H1 (cell line): ENCODE measurements around the gene SMIM29. TPM values are rescaled to one million over a fixed set of nuclear protein-coding genes. Genes with fewer than 3 reads are reported as not detected.

Source experiments
- CTCF ChIA-PET: fragments of 300-600 bp; sonication (Branson Sonifier 250); formaldehyde crosslinking; loops from one replicate; lab custom pipeline; 2021; ENCODE audit not compliant: partially characterized antibody; lab: Charles Lee
- POLR2A ChIA-PET: fragments of 300-600 bp; sonication (Branson Sonifier 250); formaldehyde crosslinking; loops from one replicate; lab custom pipeline; 2021; ENCODE audit warnings: inconsistent platforms; ENCODE audit not compliant: partially characterized antibody; lab: Charles Lee
- DNase-seq, 2 experiments: peaks; one replicate each; pipeline versions ENCODE4 v3.0.0 to v3.0.0-alpha.2; 2010 to 2022; ENCODE audit warnings: low spot score in 2 of 2, low read depth in 1 of 2, mixed read lengths in 1 of 2
- FAIRE-seq: peaks from 2 replicates; lab custom pipeline; 2011; peaks lifted over from hg19 to GRCh38; lab: Jason Lieb, UNC
- H2AFZ ChIP-seq: 2 replicates; pipeline ENCODE4 v1.8.1; 2012; ENCODE audit warnings: low read length, inconsistent platforms
- H2AK5ac ChIP-seq: 2 replicates; pipeline ENCODE4 v1.6.1; 2013; ENCODE audit warnings: low read depth, low read length
- H2BK120ac ChIP-seq: replicated peaks from 2 replicates; pipeline ENCODE3; 2013; ENCODE audit warnings: low read depth, low read length, inconsistent platforms
- H2BK12ac ChIP-seq: 2 replicates; pipeline ENCODE4 v1.6.1; 2013; ENCODE audit warnings: low read depth, low read length
- H2BK15ac ChIP-seq: 2 replicates; pipeline ENCODE4 v1.6.1; 2013; ENCODE audit warnings: low read length
- H2BK20ac ChIP-seq: 2 replicates; pipeline ENCODE4 v1.6.1; 2013; ENCODE audit warnings: low read length
- H2BK5ac ChIP-seq: 2 replicates; pipeline ENCODE4 v1.6.1; 2013; ENCODE audit warnings: low read depth, low read length
- H3K14ac ChIP-seq: 2 replicates; pipeline ENCODE4 v1.6.1; 2013; ENCODE audit warnings: inconsistent platforms; ENCODE audit not compliant: insufficient read length
- H3K18ac ChIP-seq: 2 replicates; pipeline ENCODE4 v1.6.1; 2013; ENCODE audit warnings: low read length; ENCODE audit errors: extremely low read depth
- H3K23ac ChIP-seq: 2 replicates; pipeline ENCODE4 v1.6.1; 2013; ENCODE audit warnings: inconsistent platforms; ENCODE audit not compliant: insufficient read length
- H3K23me2 ChIP-seq: 2 replicates; pipeline ENCODE4 v1.6.1; 2013; ENCODE audit warnings: low read depth, low read length
- H3K27ac ChIP-seq: 2 replicates; pipeline ENCODE4 v1.6.1; 2011; ENCODE audit warnings: low read depth, low read length, inconsistent platforms
- H3K27me3 ChIP-seq, 4 experiments: replicated peaks in 1 of 4; 1 replicate in 1 of 4; 2 replicates in 3 of 4; pipeline versions ENCODE4 v1.6.1 to v1.8.1; 2011 to 2013; ENCODE audit warnings: low read length in 3 of 4, mild to moderate bottlenecking in 3 of 4, inconsistent platforms in 2 of 4, mixed read lengths in 2 of 4, moderate library complexity in 1 of 4; ENCODE audit not compliant: control insufficient read depth in 3 of 4, insufficient read depth in 3 of 4; ENCODE audit errors: extremely low read depth in 1 of 4
- H3K36me3 ChIP-seq, 4 experiments: 2 replicates each; pipeline versions ENCODE4 v1.6.1 to v1.8.1; 2011 to 2013; ENCODE audit warnings: mild to moderate bottlenecking in 4 of 4, low read length in 3 of 4, moderate library complexity in 2 of 4, control low read depth in 1 of 4, inconsistent platforms in 1 of 4; ENCODE audit not compliant: insufficient read depth in 4 of 4, control insufficient read depth in 2 of 4
- H3K4ac ChIP-seq: replicated peaks from 2 replicates; pipeline ENCODE3; 2013; ENCODE audit warnings: low read length, low read depth, mixed read lengths, inconsistent platforms; ENCODE audit not compliant: insufficient read length
- H3K4me1 ChIP-seq, 4 experiments: replicated peaks in 1 of 4; 1 replicate in 1 of 4; 2 replicates in 3 of 4; pipeline versions ENCODE4 v1.6.1 to v1.8.1; 2011 to 2013; ENCODE audit warnings: low read length in 3 of 4, inconsistent platforms in 2 of 4, mixed read lengths in 1 of 4; ENCODE audit not compliant: insufficient read depth in 4 of 4, control insufficient read depth in 3 of 4
- H3K4me2 ChIP-seq, 2 experiments: 2 replicates each; pipeline versions ENCODE4 v1.6.1 to v1.8.1; 2011 to 2013; ENCODE audit warnings: low read depth in 2 of 2, low read length in 2 of 2, control low read depth in 1 of 2, inconsistent platforms in 1 of 2, mild to moderate bottlenecking in 1 of 2; ENCODE audit not compliant: insufficient read depth in 1 of 2
- H3K4me3 ChIP-seq, 4 experiments: fragments of 200-600, 300-600 bp in 1 of 4; sonication (generic), shearing (Covaris generic), sonication (Bioruptor Twin) in 1 of 4; 2 replicates each; pipeline versions ENCODE4 v1.5.1 to v1.8.1; 2011 to 2016; ENCODE audit warnings: low read length in 4 of 4, low read depth in 3 of 4, control low read depth in 2 of 4, inconsistent platforms in 2 of 4, mild to moderate bottlenecking in 2 of 4, mixed read lengths in 1 of 4, moderate library complexity in 1 of 4; ENCODE audit not compliant: insufficient read depth in 2 of 4; ENCODE audit errors: extremely low read depth in 1 of 4
- H3K56ac ChIP-seq: replicated peaks from 2 replicates; pipeline ENCODE3; 2013; ENCODE audit warnings: low read depth, mild to moderate bottlenecking, mixed read lengths, low read length, inconsistent platforms; ENCODE audit not compliant: insufficient read length
- H3K79me1 ChIP-seq: 2 replicates; pipeline ENCODE4 v1.6.1; 2013; ENCODE audit warnings: low read depth, low read length, control low read depth
- H3K79me2 ChIP-seq, 2 experiments: 2 replicates each; pipeline versions ENCODE4 v1.6.1 to v1.8.1; 2012 to 2013; ENCODE audit warnings: low read length in 2 of 2, mild to moderate bottlenecking in 2 of 2, inconsistent platforms in 1 of 2; ENCODE audit not compliant: insufficient read depth in 2 of 2, control insufficient read depth in 1 of 2
- H3K9ac ChIP-seq, 4 experiments: replicated peaks in 1 of 4; 1 replicate in 1 of 4; 2 replicates in 3 of 4; pipeline versions ENCODE4 v1.6.1 to v1.8.1; 2011 to 2013; ENCODE audit warnings: low read depth in 3 of 4, low read length in 3 of 4, control low read depth in 2 of 4, mild to moderate bottlenecking in 2 of 4, moderate library complexity in 2 of 4, inconsistent platforms in 1 of 4; ENCODE audit errors: extremely low read depth in 1 of 4
- H3K9me3 ChIP-seq, 2 experiments: 2 replicates each; pipeline versions ENCODE4 v1.6.1 to v1.8.1; 2012 to 2013; ENCODE audit warnings: mild to moderate bottlenecking in 2 of 2, moderate library complexity in 2 of 2, control low read depth in 1 of 2, inconsistent platforms in 1 of 2, low read depth in 1 of 2, low read length in 1 of 2, mixed read lengths in 1 of 2; ENCODE audit not compliant: insufficient read depth in 2 of 2
- H4K20me1 ChIP-seq, 2 experiments: replicated peaks in 1 of 2; 2 replicates each; pipeline versions ENCODE3 to v1.8.1; 2011 to 2013; ENCODE audit warnings: inconsistent platforms in 2 of 2, low read length in 2 of 2, mild to moderate bottlenecking in 1 of 2; ENCODE audit not compliant: insufficient read depth in 2 of 2, control insufficient read depth in 1 of 2
- H4K5ac ChIP-seq: 2 replicates; pipeline ENCODE4 v1.6.1; 2013; ENCODE audit warnings: low read length, low read depth, mixed read lengths, inconsistent platforms; ENCODE audit not compliant: insufficient read length
- H4K8ac ChIP-seq: 2 replicates; pipeline ENCODE4 v1.8.0; 2013; ENCODE audit warnings: mild to moderate bottlenecking, moderate library complexity, low read length, inconsistent platforms; ENCODE audit not compliant: insufficient read depth; ENCODE audit errors: extremely low read depth
- H4K91ac ChIP-seq: replicated peaks from 2 replicates; pipeline ENCODE3; 2013; ENCODE audit warnings: low read length, mixed read lengths, inconsistent platforms; ENCODE audit not compliant: insufficient read length
- BACH1 ChIP-seq: IDR thresholded peaks from 2 replicates; pipeline ENCODE4 v1.6.1; 2012; ENCODE audit warnings: low read length, improper control_type of control experiment
- CHD1 ChIP-seq: IDR thresholded peaks from 2 replicates; pipeline ENCODE4 v1.6.1; 2012; ENCODE audit warnings: low read depth, low read length, improper control_type of control experiment
- HDAC2 ChIP-seq, 2 experiments: fragments of 300-600 bp in 1 of 2; sonication (generic) in 1 of 2; IDR thresholded peaks; 2 replicates each; pipeline ENCODE4 v1.6.1; 2011 to 2012; ENCODE audit warnings: low read depth in 2 of 2, low read length in 2 of 2, mild to moderate bottlenecking in 2 of 2, moderate library complexity in 2 of 2, borderline replicate concordance in 1 of 2, inconsistent platforms in 1 of 2
- HDAC6 ChIP-seq: IDR thresholded peaks from one replicate; pipeline ENCODE4 v1.7.1; 2012; ENCODE audit warnings: low read depth, mild to moderate bottlenecking, inconsistent platforms, low read length, moderate library complexity
- SAP30 ChIP-seq: fragments of 300-600 bp; sonication (generic); IDR thresholded peaks from 2 replicates; pipeline ENCODE4 v1.7.1; 2012; ENCODE audit warnings: low read length, moderate library complexity, mild to moderate bottlenecking, inconsistent platforms; ENCODE audit not compliant: insufficient read depth, insufficient replicate concordance
- SP2 ChIP-seq: IDR thresholded peaks from 2 replicates; pipeline ENCODE4 v1.6.1; 2012; ENCODE audit warnings: mild to moderate bottlenecking, low read length, inconsistent platforms
- WGBS, 2 experiments: shearing (Covaris generic) in 1 of 2; methylation state at CpG; one replicate each; pipeline versions ENCODE4 v1.1.6 to v1.1.7; 2013 to 2015; ENCODE audit warnings: low lambda C conversion rate in 2 of 2, mixed read lengths in 2 of 2, inconsistent platforms in 1 of 2, low coverage in 1 of 2, missing lambda C conversion rate in 1 of 2; ENCODE audit not compliant: insufficient replicate concordance in 2 of 2, insufficient coverage in 1 of 2, insufficient read length in 1 of 2; ENCODE audit errors: extremely low coverage in 1 of 2, missing lambda C conversion rate in 1 of 2; 5-methylcytosine and 5-hydroxymethylcytosine counted together
- polyA plus RNA-seq, 7 experiments: library from polyadenylated mRNA; depleted of rRNA in 3 of 7; stranded (reverse) in 5 of 7; unstranded in 2 of 7; fragments of >200 nt in 5 of 7; fragments of 200-250 nt in 2 of 7; gene quantifications; 1 replicate in 5 of 7; 2 replicates in 1 of 7; 4 replicates in 1 of 7; pipeline versions ENCODE4 v1.2.1 to v1.2.3, GENCODE V29; 2011 to 2013; ENCODE audit warnings: missing spikeins in 2 of 7, mixed read lengths in 2 of 7
- total RNA-seq: library from RNA; stranded (reverse); fragmentation: NEBNext Ultra II Directional; extraction: Animal tissue kit (Norgen Biotek cat#: 25700); gene quantifications from 2 replicates; pipeline ENCODE4 v1.2.1, GENCODE V29; 2021

The SMIM29 gene
- total and polyA plus RNA-seq, 2 of the 8 experiments (the other 6 are each of a cell fraction or from before 2014, with no cell fraction given), result 7.0 to 22.4 TPM

GRCh38 chr6:34289137-34289536 is 40.3 kb upstream of the SMIM29 start:
- Histone ChIP-seq H2BK15ac (no peak overlapping the region), H2AK5ac (no peak overlapping the region), H3K18ac (no peak overlapping the region), H3K14ac (no peak overlapping the region), H3K4me2 (no peak overlapping the region), H2AFZ (no peak overlapping the region), H3K79me2 (no peaks in the 10 kb centered on the region), H2BK120ac (no peak overlapping the region), H4K20me1 (no peaks in the 10 kb centered on the region), H3K4me1 (no peaks in the 10 kb centered on the region), H3K4me3 (no peak overlapping the region), H3K79me1 (no peaks in the 10 kb centered on the region), H4K5ac (no peak overlapping the region), H2BK12ac (no peak overlapping the region), H3K27me3 (no peaks in the 10 kb centered on the region), H3K9ac (no peak overlapping the region), H2BK5ac (no peak overlapping the region), H3K23me2 (no peaks in the 10 kb centered on the region), H2BK20ac (no peak overlapping the region), H4K8ac (no peak overlapping the region), H3K36me3 (peaks cover 4 to 22% (median 13%) of the 10 kb centered on the region in 4 experiments; a peak in 5 of 8 replicates), H3K9me3 (no peaks in the 10 kb centered on the region), H3K23ac (no peak overlapping the region), H3K4ac (no peak overlapping the region), H3K56ac (no peak overlapping the region), H3K27ac (no peak overlapping the region), H4K91ac (no peak overlapping the region)
- POLR2A ChIA-PET, result interaction anchor here (0.7 kb wide), 1 partner anchor 128 kb away, joined by 3 read pairs; no protein-coding TSS in a partner anchor
- CTCF ChIA-PET, result interaction anchor here (0.6 to 2.1 kb wide), 7 partner anchors 9 to 126 kb away, joined by 3 to 6 read pairs (median 3); no protein-coding TSS in a partner anchor
- no peak for FAIRE-seq
- 97% methylated on average over 11 of the region's 11 CpGs; no CpG with 5 or more reads in 1 of the 2 experiments for WGBS, 2 experiments
- DNase-seq, result no peak
- TF ChIP-seq SP2 (no peak), HDAC2 (IDR thresholded peaks at IDR 0.05; ENCODE audit: borderline replicate concordance in 1 of 2, low read depth in 2 of 2, low read length in 2 of 2) (no peak), SAP30 (no peak), BACH1 (no peak), CHD1 (no peak), HDAC6 (no peak)
